Superior temporal gyrus (tissue), 1 donor: ENCODE data around the gene PTPRG.

Source experiments
- DNase-seq: peaks from one replicate; pipeline ENCODE4 v3.0.0-alpha.2; 2016; ENCODE audit errors: extremely low spot score

Gene PTPRG

GRCh38 chr3:62110443-62111225 is 549.3 kb downstream of the PTPRG start:
- DNase-seq: no peak

DNA sequence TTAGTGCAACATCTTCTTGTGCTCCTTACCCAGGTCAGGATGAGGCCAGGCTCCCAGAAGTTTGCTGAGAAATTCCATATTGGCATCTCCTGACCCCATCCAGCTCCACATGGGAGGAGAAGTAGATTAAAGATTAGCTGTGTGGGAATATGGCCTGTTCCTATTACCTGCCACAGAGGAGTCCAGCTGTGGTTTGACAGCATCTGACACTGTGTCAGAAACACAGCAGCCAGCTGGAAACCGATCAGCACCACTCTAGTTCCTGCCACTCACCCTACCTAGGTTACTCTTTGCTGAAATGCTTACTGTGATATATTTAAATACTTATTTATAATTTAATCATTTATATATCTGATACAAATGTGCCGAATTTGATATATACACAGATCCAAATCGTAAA is 551.7 kb downstream of the PTPRG start:
- no peak for DNase-seq

DNA sequence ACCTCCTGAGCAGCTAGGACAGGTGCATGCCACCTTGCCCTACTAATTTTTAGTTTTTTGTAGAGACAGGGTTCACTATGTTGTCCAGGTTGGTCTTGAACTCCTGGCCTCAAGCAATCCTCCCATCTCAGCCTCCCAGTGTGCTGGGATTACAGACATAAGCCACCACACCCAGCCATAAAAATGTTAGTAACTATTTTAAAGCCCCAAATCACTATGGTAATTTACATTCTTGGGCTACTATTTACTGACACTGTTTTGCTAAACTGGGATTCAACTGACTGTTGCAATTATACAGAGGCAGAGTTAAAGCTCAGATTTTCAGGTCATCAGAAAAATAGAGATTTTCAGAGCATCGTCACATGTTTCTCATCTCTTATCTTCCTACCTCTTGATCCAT is 553.4 kb downstream of the PTPRG start:
- no peak for DNase-seq

DNA sequence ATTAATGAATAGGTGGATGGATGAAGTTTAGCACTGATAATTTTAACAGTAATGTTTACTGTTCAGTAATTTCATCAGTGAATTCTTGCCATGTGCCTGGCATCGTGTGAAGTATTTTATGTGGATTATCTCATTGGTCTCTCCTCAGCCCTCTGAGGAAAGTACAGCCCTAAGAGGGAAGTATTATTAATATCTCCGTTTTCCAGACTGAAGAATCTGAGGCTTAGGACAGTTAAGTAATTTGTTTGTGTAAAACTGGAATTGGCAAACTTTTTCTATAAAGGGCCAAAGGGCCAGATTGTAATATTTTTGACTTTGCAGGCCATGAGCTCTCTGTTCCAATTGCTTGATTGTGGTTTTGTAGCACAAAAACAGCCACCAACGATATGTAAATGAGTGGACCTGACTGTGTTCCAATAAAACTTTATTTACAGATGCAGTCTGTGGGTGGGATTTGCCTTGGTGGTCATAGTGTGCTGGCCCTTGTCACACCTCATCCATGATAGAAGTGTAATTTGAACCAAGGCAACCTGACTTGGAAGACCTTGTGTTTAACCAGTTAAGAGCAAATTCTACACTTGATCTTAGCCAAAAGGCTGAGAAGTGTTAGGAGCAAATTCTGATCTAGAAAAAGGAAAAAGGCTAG is 556.7 kb downstream of the PTPRG start:
- DNase-seq: no peak

- no peak for DNase-seq
These were observed 557.8 kb downstream of the PTPRG start for GRCh38 chr3:62119139-62119538.

GRCh38 chr3:62122819-62123218 is 561.4 kb downstream of the PTPRG start:
- DNase-seq: no peak

DNA sequence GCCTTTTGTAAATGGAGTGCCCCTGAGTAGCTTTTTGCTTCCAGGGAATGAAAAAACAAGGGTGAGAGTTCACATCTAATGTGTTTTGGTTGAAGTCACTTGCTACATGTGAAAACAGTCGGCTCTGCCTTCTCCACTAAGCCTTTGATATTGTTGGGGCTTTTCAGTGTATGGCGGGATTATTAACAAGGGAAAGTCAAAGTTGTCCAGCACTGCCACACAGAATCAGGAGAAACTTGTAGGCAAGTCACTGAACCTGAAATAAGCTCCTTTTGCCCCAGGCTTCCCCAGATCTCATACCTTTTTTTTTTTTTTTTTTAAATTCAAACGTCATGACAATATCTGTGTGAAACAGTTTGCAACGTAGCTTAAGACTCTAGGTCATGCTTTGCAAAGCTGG is 564.0 kb downstream of the PTPRG start:
- DNase-seq: no peak

DNA sequence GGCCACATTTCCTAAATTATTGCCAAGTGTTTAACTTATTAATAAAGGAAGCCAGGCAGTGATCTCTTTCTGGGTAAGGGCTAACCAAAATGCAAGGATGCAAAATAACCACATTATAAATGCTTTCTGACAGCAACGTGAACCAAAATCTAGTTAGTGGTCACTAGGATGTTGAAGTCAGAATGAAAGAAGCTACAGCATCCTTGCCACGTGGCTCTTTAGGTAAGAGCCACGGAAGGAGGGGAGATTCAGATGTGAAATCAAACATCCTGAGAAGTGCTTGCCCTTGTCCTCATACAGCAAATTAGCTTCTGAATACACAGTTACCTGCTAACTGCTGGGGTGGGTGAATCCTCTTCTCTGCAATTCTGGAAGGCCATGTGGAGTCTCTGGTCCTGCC is 565.7 kb downstream of the PTPRG start:
- no peak for DNase-seq

GRCh38 chr3:62128051-62128450 is 566.7 kb downstream of the PTPRG start:
- DNase-seq: peak; percentile 39

DNA sequence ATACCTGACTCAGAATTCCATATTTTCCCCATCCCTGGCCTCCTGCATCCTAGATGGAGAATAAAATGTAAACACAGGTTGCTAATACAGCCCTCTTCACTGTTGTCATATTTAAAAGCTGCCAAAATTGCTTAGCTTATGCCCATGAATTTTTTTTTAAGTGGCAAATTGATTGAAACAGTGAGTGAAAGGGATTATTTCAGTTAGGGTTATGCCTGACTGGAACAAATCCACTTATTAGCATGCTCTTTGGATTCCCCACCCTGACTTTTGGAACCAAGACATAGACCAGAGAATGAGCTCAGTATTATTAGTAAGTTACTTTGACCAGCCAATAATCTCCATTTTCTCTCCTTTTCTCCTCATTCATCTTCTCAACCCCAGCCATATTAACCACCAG is 567.3 kb downstream of the PTPRG start:
- no peak for DNase-seq

DNA sequence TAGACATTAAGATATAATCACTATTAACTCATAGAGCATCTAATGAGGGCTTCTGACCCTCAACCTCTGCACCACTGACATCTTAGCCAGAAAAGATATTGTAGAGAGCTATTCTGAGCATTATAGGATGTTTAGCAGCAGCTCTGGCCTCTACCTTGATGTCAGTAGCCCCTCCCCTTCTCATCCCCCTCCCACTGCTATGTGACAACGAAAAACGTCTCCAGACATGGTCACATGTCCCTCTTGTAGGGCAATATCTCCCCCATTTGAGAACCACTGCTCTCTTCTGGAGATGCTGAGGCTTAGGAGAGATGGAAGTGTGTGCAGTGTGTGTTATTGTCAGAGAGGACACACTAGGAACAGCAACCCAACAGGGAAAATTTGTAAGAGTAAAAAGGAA is 569.7 kb downstream of the PTPRG start:
- no peak for DNase-seq

DNA sequence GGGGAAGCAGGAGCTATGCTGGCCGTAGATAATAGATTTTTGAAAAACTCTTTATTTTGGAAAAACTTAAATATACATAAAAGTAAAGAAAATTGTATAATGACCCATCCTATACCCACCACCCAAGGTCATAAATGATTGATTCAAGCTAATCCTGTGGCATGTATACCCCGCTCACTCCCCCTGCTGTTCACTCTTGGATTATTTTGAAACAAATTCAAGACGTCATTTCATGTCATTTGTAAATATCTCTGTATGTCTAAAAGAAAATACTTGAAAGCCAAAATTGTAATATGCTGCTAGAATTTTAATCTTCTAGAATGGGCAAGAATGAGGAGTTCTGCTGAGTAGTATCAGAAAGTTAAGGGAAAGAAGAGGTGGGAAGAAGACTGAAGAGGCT is 570.2 kb downstream of the PTPRG start:
- no peak for DNase-seq

DNA sequence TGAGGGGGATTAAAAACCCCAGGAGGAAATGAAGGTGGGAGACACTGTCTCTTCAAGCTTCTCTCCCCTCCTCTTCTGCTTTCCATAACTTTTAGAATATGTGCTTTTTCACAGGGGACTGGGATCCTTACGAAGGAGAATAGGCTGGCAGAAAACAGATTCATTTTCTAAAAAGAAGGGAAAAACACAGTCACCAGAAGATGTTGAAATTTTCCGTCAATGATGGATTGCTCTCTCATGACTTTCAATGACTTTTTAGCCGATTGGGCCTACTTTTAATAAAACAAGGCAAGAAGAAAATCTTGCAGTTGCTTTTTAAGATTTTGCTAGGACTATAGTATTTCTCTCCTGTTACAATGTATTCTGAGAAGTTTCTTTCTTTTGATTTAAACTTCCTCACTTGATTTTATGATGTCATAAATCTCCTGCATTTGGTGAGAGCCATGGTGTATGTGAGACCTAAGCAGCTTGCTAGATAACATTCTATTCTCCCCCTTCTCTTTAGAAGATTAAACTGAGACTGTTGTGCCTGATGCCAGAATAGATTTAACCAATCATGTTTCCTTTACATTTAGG is 570.7 kb downstream of the PTPRG start:
- no peak for DNase-seq

DNA sequence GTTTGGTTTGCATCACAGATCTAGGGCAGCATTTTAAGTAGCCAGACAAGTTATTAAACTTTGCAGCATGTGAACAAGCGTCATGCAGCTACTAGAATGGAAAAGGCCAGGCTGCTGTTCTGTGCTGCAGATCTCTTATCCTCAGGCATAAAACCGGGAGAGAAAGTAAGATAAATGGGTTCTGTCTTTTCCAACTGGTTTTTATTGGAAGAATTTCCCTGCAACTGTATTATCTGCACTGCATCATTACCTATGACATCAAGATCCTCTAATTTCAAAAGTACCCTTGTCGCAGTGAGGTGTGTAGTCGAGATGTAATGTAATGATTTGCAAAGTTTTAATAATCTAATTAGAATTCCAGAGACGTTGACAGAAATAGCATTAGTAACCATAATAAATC is 571.6 kb downstream of the PTPRG start:
- DNase-seq: no peak

DNA sequence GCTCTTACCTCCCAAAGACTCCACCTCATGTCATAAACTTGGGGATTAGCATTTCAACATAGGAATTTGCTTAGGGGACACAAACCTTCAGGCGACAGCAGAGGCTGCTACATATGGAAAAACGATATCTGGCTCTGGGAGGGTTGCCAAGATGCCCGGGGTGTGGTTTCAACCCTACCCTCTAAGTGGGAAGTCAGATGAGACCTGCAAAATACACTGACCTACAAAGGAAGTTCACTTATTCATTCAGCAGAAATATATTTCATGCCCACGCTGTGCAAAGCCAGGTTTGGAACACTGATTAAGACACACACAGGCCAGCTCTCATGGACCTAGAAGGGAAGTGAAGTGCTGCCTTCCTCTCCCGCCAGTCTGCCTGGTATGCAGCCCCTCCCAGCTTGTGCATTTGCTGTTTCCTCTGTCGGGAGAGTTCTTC is 572.7 kb downstream of the PTPRG start:
- no peak for DNase-seq

DNA sequence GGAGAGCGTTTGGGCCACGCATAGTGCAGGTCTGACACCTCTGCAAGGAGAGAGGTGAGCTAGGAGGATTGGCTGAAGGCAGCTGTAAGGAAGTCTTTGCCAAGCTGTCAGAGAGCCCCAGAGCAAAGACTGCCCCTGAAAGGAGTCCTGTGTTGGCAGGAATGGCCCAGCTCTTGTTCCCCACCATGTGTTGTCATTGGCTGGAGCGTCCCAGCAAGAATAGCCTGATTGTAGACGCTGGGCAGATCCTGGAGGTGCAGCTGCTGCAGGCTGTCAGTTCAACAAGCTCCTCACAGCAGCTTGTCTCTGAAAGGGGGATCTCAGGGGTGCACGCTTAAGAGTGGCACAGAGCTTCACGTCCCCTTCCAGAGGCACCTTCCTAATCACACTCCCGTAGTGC is 574.4 kb downstream of the PTPRG start:
- no peak for DNase-seq

GRCh38 chr3:62139957-62140356 is 578.6 kb downstream of the PTPRG start:
- DNase-seq: no peak

DNA sequence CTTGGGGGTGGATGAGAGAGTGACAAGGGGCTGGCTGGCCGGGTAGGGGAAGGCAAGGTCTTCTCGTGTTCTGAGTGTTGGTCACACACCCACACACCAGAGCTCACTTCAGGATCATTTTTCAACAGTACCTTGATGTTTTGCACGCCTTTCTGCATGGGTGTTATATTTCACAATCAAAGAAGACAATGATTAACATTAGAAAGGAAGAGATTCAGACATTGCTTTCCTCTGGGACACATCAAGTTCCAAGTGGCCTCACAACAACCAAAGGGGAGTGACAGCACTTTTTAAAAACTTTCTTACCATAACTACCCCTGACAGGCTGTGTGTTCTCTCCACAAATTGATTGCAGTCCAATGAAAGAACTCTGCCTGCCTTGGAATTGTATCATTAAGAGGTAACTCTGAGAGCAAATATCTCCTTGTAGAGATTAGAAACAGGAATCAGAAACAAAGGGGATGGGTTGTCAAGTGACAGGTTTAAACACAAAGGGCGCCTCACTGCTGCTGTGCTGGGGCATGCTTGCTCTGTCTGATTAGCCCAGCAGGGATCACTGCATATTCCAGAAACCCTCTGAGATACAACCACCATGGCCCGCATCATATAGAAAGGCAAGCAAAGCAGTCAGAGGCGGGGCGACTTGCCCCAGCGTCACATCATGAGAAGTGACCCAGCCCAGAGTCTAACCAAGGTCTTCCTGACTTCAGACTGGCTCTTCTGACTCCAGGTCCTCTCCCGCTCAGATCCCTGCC is 581.1 kb downstream of the PTPRG start:
- no peak for DNase-seq

DNA sequence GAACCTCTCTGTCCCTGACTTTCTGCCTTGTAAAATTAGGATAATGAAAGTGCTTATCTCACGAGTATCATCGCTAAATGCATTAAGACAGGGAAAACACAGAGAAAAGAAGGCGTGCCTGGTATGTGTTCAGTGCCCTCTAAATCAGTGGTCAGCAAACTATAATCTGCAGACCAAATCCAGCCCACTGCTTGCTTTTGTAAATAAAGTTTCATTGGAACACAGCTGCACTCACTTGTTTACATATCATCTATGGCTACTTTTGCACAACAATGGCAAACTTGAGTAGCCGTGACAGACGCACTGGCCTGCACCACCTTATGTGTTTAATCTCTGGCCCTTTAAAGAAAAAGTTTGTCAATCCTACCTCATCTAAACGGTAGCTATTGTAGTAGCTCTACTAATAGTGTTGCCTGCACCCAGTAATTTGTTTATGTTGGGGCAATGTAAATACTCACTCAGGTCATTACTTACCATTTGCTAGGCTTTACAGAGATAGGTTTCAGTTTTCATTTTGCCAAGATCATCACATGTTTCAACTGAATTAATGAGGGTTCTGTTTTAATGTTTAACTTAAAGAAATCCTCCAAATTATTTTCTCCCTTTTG is 582.6 kb downstream of the PTPRG start:
- no peak for DNase-seq

DNA sequence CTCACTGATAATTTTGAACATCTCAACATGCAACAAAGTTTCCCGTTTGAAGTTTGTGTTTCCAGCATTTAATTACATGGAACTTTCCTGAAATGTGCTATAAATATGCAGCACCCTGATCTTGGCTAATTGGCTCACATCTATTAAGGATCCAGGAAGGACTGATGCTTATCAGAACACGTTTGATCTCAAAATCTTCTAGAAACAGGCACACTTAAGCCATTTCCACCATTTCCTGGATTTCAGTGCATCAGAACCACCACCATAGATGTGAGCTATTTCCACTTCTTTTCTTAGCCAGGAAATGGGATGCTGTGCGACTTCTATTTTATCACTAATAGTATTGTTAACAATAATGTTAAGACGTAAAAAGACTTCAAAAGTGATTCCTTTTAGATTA is 583.1 kb downstream of the PTPRG start:
- DNase-seq: no peak

DNA sequence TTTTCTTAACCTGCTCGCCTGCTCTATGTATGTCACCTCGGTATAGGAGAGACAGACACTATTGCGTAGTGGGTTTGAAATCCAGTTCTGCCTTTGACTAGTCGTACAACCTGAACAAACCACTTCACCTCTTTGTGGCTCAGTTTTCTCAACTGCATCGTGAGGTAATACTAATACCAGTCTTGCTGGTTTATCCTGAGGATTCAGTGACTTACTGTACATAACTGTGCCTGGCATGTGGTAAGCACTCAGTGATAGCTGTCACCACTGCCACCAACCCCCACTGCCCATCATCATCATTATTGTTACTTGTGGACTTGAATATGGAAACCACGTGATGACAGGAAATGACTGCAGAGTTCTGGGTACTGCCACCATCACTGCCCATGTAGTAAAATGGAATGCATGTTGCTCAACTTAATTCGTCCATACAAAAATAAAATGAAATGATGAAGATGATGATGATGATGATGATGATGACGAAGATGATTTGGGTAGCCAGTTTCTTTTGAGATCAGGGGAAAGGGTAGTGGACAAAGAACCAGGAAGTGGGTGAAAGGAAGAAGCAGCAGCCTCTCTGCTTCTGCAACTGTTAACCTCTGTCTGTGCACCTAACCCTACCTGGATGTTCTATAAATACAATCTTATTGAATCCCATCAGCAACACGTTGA is 583.9 kb downstream of the PTPRG start:
- no peak for DNase-seq

DNA sequence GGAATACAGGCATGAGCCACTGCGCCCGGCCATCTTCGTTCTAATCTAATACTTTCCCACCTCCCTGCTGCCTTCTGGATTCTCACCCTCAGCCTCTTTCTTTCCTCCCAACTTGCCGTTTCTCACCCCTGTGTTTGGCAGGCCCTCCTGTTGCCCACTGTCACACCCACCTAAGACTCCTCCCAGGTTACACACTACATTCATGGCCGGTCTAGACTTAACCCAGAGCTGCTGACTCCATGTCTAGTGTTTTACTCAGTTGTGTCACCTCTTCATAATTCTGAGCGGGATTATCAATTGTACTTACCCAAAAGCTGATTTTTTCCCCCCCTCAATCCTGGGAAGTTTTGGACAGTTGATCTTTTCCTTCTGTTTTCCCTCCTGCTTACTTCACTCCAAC is 588.2 kb downstream of the PTPRG start:
- DNase-seq: no peak
